HG03520 (cell line): ENCODE results near the gene SLC22A17.
"Not testable (repeated sequence)": the region's sequence is repeated elsewhere in the genome, so short reads cannot be mapped to it uniquely, and the experiment has no call there.

Experiments used
- ATAC-seq: cut with Tn5 transposase; IDR thresholded peaks from one replicate; pipeline ENCODE4 v1.9.1; 2021; ENCODE audit warnings: mild to moderate bottlenecking, moderate library complexity; ENCODE audit not compliant: unreplicated experiment

The SLC22A17 gene

GRCh38 chr14:23346693-23347405, 5.8 kb downstream of the SLC22A17 start:
- ATAC-seq = no peak

- ATAC-seq = no peak
Observed at GRCh38 chr14:23345987-23346692, 6.5 kb downstream of the SLC22A17 start.

DNA sequence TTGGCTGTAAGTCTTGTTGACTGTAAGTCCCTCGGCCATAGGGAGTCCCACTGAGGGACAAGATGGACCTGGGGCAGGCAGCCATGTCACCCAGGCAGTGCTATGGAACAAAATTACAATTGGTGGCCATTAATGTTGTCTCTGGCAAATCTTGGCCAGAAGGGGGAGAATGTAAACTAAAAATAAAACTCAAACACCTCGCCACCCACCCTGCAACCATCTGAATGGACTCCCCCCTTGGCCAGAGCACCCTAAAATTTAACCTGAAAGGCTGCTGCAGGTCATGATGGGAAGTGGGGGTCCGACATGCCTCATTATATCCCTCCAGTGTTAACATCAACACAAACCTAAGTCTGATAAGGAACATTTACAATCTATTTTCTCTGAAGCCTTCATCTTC, 8.2 kb downstream of the SLC22A17 start:
- ATAC-seq = no peak

- no peak for ATAC-seq
Observed at GRCh38 chr14:23339506-23340268, 13.0 kb downstream of the SLC22A17 start.

DNA sequence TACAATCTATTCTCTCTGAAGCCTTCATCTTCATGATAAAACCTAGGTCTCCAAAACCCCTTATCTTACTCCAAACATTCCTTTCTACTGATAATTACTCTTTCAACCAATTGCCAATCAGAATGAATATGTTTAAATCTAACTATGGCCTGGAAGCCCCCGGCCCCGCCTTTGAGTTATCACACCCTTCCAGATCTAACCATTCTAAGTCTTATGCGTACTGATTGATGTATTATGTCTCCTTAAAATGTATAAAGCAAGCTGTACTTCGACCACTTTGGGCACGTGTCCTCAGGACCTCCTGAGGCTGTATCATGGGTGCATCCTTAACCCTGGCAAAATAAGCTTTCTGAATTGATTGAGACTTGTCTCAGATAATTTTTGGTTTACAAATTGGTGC, 17.1 kb downstream of the SLC22A17 start:
- ATAC-seq = no peak

DNA sequence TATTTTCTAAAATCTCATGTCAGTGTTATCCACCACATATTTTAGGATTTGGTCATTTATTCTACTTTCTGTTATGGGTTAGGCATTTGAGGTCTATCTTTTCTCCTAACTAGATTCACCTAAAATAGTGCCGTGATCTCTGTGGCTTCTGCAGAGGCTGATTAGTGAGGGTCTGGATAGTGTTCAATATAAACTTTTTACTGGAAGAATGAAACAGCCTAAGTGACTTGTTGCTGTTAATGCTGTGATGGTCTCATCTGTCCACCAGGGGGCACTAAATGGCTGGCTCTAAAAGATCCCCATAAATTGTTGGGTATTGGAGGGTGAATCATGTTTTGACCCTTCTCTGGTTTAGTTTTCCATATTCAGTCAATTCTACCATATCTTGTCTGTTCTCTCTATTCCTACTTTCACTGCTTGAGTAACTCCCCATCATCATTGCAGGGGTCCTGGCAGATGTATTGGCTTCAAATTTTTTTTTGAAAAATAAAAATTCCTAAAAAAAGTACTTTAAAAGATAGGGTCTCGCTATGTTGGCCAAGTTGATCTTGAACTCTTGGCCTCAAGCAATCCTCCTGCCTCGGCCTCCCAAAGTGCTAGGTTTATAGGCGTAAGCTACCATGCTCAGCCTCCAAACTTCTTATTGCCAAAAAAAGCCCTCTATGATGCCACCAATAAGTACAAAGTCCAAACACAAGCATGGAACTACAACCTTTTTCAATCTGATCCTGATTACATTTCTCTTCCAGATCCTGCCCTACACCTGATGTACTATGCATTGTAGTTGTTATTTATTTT, 24.5 kb downstream of the SLC22A17 start:
- no peak for ATAC-seq

- ATAC-seq = no peak
Observed at GRCh38 chr14:23326491-23327332, 26.0 kb downstream of the SLC22A17 start.

DNA sequence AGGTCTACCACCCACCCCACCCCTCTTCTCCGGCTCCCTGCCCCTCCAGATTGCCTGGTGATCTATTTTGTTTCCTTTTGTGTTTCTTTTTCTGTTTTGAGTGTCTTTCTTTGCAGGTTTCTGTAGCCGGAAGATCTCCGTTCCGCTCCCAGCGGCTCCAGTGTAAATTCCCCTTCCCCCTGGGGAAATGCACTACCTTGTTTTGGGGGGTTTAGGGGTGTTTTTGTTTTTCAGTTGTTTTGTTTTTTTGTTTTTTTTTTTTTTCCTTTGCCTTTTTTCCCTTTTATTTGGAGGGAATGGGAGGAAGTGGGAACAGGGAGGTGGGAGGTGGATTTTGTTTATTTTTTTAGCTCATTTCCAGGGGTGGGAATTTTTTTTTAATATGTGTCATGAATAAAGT, 26.9 kb downstream of the SLC22A17 start:
- ATAC-seq = not testable (repeated sequence)

DNA sequence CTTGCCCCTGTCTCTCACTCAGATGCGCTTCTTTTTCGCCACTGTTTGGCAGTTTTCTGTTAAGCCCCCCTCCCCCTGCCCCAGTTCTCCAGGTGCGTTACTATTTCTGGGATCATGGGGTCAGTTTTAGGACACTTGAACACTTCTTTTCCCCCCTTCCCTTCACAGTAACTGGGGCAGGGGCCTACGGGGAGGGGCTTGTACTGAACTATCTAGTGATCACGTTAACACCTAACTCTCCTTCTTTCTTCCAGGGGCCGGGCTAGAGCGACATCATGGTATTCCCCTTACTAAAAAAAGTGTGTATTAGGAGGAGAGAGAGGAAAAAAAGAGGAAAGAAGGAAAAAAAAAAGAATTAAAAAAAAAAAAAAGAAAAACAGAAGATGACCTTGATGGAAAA, 27.7 kb downstream of the SLC22A17 start:
- no peak for ATAC-seq

- ATAC-seq = no peak
Observed at GRCh38 chr14:23324455-23324846, 28.2 kb downstream of the SLC22A17 start.

DNA sequence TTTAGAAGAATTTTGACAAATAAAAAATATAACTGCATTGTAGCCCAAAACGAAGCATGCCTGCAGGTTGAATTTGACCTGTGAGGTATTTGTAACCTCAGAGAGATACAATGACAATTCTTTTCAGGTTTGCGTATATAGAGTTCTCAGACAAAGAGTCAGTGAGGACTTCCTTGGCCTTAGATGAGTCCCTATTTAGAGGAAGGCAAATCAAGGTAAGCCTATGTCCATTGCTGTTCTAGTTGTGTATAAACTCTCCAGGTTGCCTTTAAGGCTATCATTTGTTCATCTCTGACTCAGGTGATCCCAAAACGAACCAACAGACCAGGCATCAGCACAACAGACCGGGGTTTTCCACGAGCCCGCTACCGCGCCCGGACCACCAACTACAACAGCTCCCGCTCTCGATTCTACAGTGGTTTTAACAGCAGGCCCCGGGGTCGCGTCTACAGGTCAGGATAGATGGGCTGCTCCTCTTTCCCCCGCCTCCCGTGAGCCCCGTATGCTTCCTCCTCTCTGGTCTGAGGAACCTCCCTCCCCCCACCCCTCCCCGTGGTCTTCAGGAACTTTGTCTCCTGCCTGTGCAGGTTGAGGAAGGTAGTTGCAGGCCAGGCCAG, 28.7 kb downstream of the SLC22A17 start:
- ATAC-seq = no peak

DNA sequence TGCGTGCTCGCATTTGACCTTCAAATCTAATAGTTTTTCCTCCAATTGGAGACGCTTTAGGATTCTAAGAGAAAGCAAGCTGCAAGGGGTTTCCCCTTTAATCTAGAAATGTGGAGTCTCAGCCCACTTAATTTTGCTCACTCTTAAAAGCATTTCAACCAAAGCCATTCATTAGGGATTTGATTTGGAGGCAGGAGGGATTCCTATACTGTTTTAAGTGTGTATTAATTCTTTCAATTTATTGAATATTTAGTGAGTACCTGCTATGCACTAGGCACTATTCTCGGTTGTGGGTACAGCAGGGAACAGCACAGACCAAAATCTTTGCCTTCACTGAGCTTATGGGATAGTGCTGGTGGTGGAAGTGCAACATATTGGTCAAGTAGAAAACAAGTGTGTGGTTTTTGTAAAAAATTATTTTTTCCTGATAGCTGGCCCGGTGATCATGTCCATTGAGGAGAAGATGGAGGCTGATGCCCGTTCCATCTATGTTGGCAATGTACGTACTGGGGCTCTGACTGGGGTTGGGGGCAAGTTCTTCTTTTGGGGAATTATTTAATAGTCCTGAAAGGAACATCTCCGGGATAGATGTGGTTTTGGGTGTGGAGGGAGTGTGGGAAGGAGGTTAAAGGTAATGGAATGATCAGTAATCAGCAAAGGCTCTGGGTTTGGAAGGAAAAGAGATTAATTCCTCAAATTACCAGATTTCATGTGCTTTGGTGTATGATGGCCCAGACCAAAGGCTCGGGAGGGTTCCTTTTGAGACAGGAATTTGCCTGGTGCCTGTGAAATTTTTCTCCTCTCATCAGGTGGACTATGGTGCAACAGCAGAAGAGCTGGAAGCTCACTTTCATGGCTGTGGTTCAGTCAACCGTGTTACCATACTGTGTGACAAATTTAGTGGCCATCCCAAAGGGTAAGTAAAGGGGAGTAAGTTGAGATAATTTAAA, 29.8 kb downstream of the SLC22A17 start:
- no peak for ATAC-seq

DNA sequence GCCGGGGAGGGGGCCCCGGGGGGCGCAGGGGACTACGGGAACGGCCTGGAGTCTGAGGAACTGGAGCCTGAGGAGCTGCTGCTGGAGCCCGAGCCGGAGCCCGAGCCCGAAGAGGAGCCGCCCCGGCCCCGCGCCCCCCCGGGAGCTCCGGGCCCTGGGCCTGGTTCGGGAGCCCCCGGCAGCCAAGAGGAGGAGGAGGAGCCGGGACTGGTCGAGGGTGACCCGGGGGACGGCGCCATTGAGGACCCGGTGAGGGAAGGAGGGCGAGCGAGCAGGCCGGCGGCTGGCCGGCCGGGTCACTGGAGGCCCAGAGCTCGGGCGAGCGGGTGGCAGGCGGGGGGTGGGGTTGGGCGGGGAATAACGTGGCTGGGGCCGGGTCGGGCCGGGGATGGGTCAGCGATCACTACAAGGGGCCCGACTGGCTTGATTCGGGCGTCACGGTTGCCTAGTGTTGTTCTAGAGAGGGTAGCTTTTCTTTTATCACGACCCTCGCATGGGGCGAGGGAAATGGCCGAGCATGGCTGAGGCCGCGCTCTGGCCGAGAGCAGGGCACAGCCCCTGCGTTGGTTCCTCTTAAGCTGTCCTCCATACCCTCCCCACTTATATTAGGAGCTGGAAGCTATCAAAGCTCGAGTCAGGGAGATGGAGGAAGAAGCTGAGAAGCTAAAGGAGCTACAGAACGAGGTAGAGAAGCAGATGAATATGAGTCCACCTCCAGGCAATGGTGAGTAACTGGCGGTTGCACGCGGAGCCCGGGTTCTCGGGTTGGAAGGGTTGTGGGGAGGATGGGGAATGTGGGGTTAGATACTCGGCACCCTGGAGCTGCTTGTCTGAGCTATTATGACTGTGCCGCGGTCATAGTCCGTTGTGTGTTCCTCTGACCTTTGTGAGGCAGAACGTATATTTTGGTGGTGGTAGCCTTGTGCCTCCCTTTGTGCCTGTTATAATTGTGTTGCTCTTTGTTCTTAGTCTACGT, 30.8 kb downstream of the SLC22A17 start:
- peak; percentile 3 for ATAC-seq

GRCh38 chr14:23320584-23321571, 31.8 kb downstream of the SLC22A17 start, which contains the start of gene PABPN1:
Gene PABPN1, plus strand, starts transcription at chr14:23321457. Its CDS starts 13 bp downstream, at chr14:23321470.
- ATAC-seq = peak; percentile 85

DNA sequence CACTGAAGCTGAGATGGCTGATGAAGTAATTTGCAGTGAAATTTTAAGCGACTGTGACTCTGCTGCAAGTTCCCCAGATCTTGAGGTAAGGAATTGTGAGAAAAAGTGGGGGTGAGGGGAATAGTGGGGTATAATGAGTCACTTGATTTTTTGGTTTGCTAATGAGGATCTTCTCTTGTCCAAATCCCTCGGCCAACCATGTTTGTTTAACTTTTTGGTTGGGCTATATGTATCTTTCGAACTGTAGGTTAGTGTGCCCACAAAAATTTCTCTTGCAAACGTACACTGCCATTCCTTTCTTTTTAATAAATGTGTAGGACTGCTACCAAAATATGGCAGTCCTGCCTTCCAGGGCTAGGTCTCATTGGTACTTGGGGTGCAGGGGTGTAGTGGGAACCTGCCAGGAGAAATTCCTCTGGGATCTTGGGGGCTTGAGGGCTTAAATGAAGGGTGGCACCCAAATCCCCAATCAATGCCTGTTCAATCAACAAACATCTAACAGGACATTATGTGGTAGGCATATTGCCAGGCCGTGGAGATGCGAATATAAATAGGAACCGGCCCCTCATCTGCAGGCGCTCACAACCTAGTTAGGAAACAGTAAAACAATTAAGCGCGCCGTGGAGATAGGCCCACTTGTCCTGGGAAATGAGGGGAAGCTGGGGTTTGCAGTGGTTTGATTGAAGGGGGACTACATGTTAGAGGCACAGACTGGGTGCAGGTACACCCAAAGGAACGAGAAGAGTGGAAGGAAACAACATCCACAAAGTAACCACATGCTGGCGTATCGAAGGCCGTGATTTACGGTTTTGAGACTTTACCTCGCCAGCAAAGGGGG, 32.7 kb downstream of the SLC22A17 start:
- no peak for ATAC-seq
